ENCODE data around the gene MSX2. TPM values are rescaled to one million over a fixed set of nuclear protein-coding genes. Genes with fewer than 3 reads are reported as not detected.

The MSX2 gene
- total and polyA plus RNA-seq, 2 of the 8 experiments (the other 6 are each of a cell fraction or from before 2014, with no cell fraction given), result 0.24 to 0.47 TPM

DNA sequence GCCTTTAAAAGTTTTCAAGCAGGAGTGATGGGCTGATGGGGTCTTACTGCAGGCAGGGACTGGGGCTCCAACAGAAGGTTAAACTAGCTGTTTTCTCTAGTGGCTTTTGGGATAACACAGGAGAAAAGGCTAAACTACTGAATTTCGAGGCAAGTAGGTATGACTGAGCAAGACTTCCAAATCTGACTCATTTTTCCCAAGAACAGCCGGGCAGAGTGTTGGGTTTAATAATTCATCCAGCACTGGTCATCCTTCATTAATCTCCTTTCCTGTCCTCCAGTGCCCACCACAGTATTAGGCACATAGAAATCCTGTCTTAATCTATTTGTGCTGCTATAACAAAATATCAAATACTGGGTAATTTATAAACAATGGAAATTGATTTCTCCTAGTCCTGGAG, 20.5 kb downstream of the MSX2 start:
- H3K4ac ChIP-seq (replicated peaks; ENCODE audit: insufficient read length, low read depth, low read length), result no peak overlapping the region
- no peak overlapping the region for H4K5ac ChIP-seq (ENCODE audit: insufficient read length, low read depth, low read length)
- H2BK12ac ChIP-seq (ENCODE audit: low read depth, low read length), result no peak overlapping the region
- peaks cover 2% of the 10 kb centered on the region; the same call in 1 of the 2 replicates for H3K23me2 ChIP-seq (ENCODE audit: low read depth, low read length)
- no peaks in the 10 kb centered on the region for H4K20me1 ChIP-seq (replicated peaks in 1 of 2; ENCODE audit: control insufficient read depth in 1 of 2, insufficient read depth in 2 of 2, low read length in 2 of 2)
- no peak overlapping the region for H4K8ac ChIP-seq (ENCODE audit: extremely low read depth, insufficient read depth, low read length)
- H2BK5ac ChIP-seq (ENCODE audit: low read depth, low read length), result no peak overlapping the region
- no peak for DNase-seq (ENCODE audit: low read depth in 1 of 2, low spot score in 2 of 2)
- no peak for FAIRE-seq
- ChIA-PET POLR2A (ENCODE audit: partially characterized antibody) (interaction anchor here (1.1 kb wide), 1 partner anchor 9 kb away, joined by 3 read pairs; no protein-coding TSS in a partner anchor), CTCF (ENCODE audit: partially characterized antibody) (no interaction called here)
- no peaks in the 10 kb centered on the region for H3K79me1 ChIP-seq (ENCODE audit: low read depth, low read length)
- no peak overlapping the region for H2BK20ac ChIP-seq (ENCODE audit: low read length)
- H2BK15ac ChIP-seq (ENCODE audit: low read length), result no peak overlapping the region
- H3K9me3 ChIP-seq (ENCODE audit: insufficient read depth in 2 of 2, low read depth in 1 of 2, low read length in 1 of 2), result no peaks in the 10 kb centered on the region
- H2BK120ac ChIP-seq (replicated peaks; ENCODE audit: low read depth, low read length), result no peak overlapping the region
- H3K27ac ChIP-seq (ENCODE audit: low read depth, low read length), result no peak overlapping the region
- no peak overlapping the region for H4K91ac ChIP-seq (replicated peaks; ENCODE audit: insufficient read length, low read length)
- H3K14ac ChIP-seq (ENCODE audit: insufficient read length), result no peak overlapping the region
- no peaks in the 10 kb centered on the region for H3K4me1 ChIP-seq (replicated peaks in 1 of 4; ENCODE audit: control insufficient read depth in 3 of 4, insufficient read depth in 4 of 4, low read length in 3 of 4)
- no peak overlapping the region for H3K18ac ChIP-seq (ENCODE audit: extremely low read depth, low read length)
- H3K23ac ChIP-seq (ENCODE audit: insufficient read length), result no peak overlapping the region
- peaks cover 5 to 18% (median 15%) of the 10 kb centered on the region in 4 experiments for H3K27me3 ChIP-seq (replicated peaks in 1 of 4; ENCODE audit: control insufficient read depth in 3 of 4, extremely low read depth in 1 of 4, insufficient read depth in 3 of 4, low read length in 3 of 4)
- no peak overlapping the region for H2AK5ac ChIP-seq (ENCODE audit: low read depth, low read length)
- H3K79me2 ChIP-seq (ENCODE audit: control insufficient read depth in 1 of 2, insufficient read depth in 2 of 2, low read length in 2 of 2), result no peaks in the 10 kb centered on the region
- H3K4me3 ChIP-seq (ENCODE audit: extremely low read depth in 1 of 4, insufficient read depth in 2 of 4, low read depth in 3 of 4, low read length in 4 of 4), result no peak overlapping the region
- no peak overlapping the region for H3K4me2 ChIP-seq (ENCODE audit: insufficient read depth in 1 of 2, low read depth in 2 of 2, low read length in 2 of 2)
- H3K9ac ChIP-seq (replicated peaks in 1 of 4; ENCODE audit: extremely low read depth in 1 of 4, low read depth in 3 of 4, low read length in 3 of 4), result no peak overlapping the region
- H3K36me3 ChIP-seq (ENCODE audit: control insufficient read depth in 2 of 4, insufficient read depth in 4 of 4, low read length in 3 of 4), result no peaks in the 10 kb centered on the region
- no peak overlapping the region for H3K56ac ChIP-seq (replicated peaks; ENCODE audit: insufficient read length, low read depth, low read length)
- 94% methylated on average over 2 of the region's 2 CpGs; no CpG with 5 or more reads in 1 of the 2 experiments for WGBS, 2 experiments (ENCODE audit: extremely low coverage in 1 of 2, insufficient coverage in 1 of 2, insufficient read length in 1 of 2, insufficient replicate concordance in 2 of 2, low coverage in 1 of 2, low lambda C conversion rate in 2 of 2, missing lambda C conversion rate in 1 of 2)
- no peak overlapping the region for H2AFZ ChIP-seq (ENCODE audit: low read length)
- no peak for TF ChIP-seq RBBP5 (IDR thresholded peaks at IDR 0.05; ENCODE audit: borderline replicate concordance, low read depth, low read length)
- TF ChIP-seq SAP30 (IDR thresholded peaks at IDR 0.05; ENCODE audit: insufficient read depth, insufficient replicate concordance, low read length), result no peak
- no peak for TF ChIP-seq SP4 (IDR thresholded peaks at IDR 0.05; ENCODE audit: low read length)
- TF ChIP-seq PHF8 (conservative IDR thresholded peaks at IDR 0.05; ENCODE audit: low read depth, low read length), result no peak
- TF ChIP-seq EP300 (IDR thresholded peaks at IDR 0.05; ENCODE audit: borderline replicate concordance in 1 of 2, low read depth in 2 of 2, low read length in 2 of 2), result no peak
- TF ChIP-seq, protein P1, sequence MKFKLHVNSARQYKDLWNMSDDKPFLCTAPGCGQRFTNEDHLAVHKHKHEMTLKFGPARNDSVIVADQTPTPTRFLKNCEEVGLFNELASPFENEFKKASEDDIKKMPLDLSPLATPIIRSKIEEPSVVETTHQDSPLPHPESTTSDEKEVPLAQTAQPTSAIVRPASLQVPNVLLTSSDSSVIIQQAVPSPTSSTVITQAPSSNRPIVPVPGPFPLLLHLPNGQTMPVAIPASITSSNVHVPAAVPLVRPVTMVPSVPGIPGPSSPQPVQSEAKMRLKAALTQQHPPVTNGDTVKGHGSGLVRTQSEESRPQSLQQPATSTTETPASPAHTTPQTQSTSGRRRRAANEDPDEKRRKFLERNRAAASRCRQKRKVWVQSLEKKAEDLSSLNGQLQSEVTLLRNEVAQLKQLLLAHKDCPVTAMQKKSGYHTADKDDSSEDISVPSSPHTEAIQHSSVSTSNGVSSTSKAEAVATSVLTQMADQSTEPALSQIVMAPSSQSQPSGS (IDR thresholded peaks at IDR 0.05; ENCODE audit: low read length), result no peak
- TF ChIP-seq, protein P2, sequence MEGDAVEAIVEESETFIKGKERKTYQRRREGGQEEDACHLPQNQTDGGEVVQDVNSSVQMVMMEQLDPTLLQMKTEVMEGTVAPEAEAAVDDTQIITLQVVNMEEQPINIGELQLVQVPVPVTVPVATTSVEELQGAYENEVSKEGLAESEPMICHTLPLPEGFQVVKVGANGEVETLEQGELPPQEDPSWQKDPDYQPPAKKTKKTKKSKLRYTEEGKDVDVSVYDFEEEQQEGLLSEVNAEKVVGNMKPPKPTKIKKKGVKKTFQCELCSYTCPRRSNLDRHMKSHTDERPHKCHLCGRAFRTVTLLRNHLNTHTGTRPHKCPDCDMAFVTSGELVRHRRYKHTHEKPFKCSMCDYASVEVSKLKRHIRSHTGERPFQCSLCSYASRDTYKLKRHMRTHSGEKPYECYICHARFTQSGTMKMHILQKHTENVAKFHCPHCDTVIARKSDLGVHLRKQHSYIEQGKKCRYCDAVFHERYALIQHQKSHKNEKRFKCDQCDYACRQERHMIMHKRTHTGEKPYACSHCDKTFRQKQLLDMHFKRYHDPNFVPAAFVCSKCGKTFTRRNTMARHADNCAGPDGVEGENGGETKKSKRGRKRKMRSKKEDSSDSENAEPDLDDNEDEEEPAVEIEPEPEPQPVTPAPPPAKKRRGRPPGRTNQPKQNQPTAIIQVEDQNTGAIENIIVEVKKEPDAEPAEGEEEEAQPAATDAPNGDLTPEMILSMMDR (IDR thresholded peaks at IDR 0.05; ENCODE audit: control extremely low read depth in 1 of 3, insufficient read depth in 1 of 3, low read depth in 1 of 3, low read length in 3 of 3), result no peak
- TF ChIP-seq BCL11A (IDR thresholded peaks at IDR 0.05; ENCODE audit: low read depth in 2 of 2, low read length in 2 of 2), result no peak
- no peak for TF ChIP-seq SUZ12 (IDR thresholded peaks at IDR 0.05; ENCODE audit: low read length)
